SH-SY5Y (cell line): ENCODE data around the gene LBHD1.

ENCODE experiments used
- GATA2 ChIP-seq: IDR thresholded peaks from 2 replicates; pipeline ENCODE4 v1.6.1; 2011; ENCODE audit warnings: mild to moderate bottlenecking, low read depth, low read length
- GATA3 ChIP-seq: IDR thresholded peaks from 2 replicates; pipeline ENCODE4 v1.6.1; 2011; ENCODE audit warnings: low read depth, mild to moderate bottlenecking, low read length, moderate library complexity

DNA sequence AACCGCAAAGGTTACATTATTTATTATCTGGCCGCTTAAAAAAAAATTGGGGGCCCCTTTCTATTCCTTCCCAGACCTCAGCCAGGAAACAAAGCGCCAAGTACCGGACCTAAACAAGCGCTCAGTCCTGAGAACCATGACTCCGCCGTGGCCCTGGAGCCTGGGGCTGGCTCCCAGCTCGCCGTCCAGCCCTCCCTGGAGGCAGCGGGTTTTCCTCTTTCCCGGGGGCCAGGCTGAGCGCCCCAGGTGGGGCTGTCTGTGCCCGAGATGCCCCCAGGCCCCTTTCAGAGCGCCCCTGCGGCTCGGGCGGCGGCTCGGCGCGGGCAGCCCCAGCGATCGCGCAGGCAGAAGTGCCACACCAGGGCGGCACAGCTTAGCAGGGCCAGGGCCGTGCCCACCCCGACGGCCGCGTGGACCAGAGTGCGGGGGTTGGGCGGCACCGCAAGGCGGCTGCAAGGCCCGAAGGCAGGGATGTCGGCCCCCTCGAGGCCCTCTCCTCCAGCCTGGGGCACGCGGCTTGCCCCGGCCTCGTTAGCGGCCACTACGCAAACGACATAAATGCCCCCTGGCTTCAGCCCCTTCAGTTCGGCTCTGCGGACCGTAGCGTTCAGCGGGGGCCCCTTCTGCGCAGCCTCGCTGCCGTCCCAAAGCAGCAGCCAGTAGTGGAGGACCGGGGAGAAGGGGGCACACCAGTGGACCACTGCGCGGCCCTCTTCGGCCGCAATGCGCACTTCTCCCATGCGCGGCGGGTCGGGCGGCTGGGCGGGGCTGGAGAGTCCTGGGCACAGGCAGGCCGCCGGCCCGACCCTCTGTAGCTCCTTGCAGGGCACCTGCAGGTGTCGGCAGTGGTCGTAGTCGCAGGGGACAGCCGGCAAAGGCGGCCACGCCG, 15.7 kb upstream of the LBHD1 start:
- TF ChIP-seq GATA2 (no peak), GATA3 (no peak)
